Left ventricle myocardium inferior (tissue), 1 donor: ENCODE measurements around the gene VSIG8. TPM values are rescaled to one million over a fixed set of nuclear protein-coding genes. Genes with fewer than 3 reads are reported as not detected.

Source experiments
- DNase-seq: peaks from one replicate; pipeline ENCODE4 v3.0.0-alpha.2; 2020
- H3K27ac ChIP-seq: fragments of 200-600 bp; replicated peaks from 2 replicates; pipeline ENCODE4 v1.8.0; 2021
- H3K27me3 ChIP-seq: fragments of 200-600 bp; 2 replicates; pipeline ENCODE4 v1.8.0; 2021; ENCODE audit warnings: low read depth
- H3K36me3 ChIP-seq: fragments of 200-600 bp; 2 replicates; pipeline ENCODE4 v1.8.0; 2021
- H3K4me1 ChIP-seq: fragments of 200-600 bp; 2 replicates; pipeline ENCODE4 v1.8.0; 2021
- H3K4me3 ChIP-seq: fragments of 200-600 bp; 2 replicates; pipeline ENCODE4 v1.8.0; 2021; ENCODE audit warnings: mild to moderate bottlenecking, moderate library complexity
- H3K9me3 ChIP-seq: fragments of 200-600 bp; replicated peaks from 2 replicates; pipeline ENCODE4 v1.8.0; 2021
- CTCF ChIP-seq: fragments of 200-600 bp; IDR thresholded peaks from 2 replicates; pipeline ENCODE4 v1.8.0; 2021; ENCODE audit warnings: antibody characterized with exemption, mild to moderate bottlenecking, borderline replicate concordance
- intact Hi-C: fragments of 100-400 bp; cut with micrococcal nuclease; formaldehyde crosslinking; loops from one replicate; pipeline ENCODE4 v1.11.0; 2022
- total RNA-seq: library from RNA; stranded (reverse); fragmentation: NEBNext Ultra II Directional; extraction: Animal tissue kit (Norgen Biotek cat#: 25700); gene quantifications from one replicate; pipeline ENCODE4 v1.2.1, GENCODE V29; 2021
- donor health status: DM: no; HTN: yes; CAD: no; lungs with severe emphysema.

Gene VSIG8
- total RNA-seq, 1 donor from 2014 or later = not detected

- intact Hi-C loops = no loop called here
- Histone ChIP-seq H3K9me3 (no peaks in the 10 kb centered on the region), H3K27ac (no peak overlapping the region), H3K36me3 (no peaks in the 10 kb centered on the region), H3K4me1 (peaks cover 28% of the 10 kb centered on the region), H3K27me3 (no peaks in the 10 kb centered on the region), H3K4me3 (no peak overlapping the region)
- TF ChIP-seq CTCF = no peak
- DNase-seq = no peak
Measured at GRCh38 chr1:159856576-159856975, 5.9 kb downstream of the VSIG8 start.

- Histone ChIP-seq H3K27me3 (no peaks in the 10 kb centered on the region), H3K9me3 (no peaks in the 10 kb centered on the region), H3K27ac (peak overlapping the region; percentile 97), H3K36me3 (no peaks in the 10 kb centered on the region), H3K4me3 (peak overlapping the region; percentile 77), H3K4me1 (peaks cover 28% of the 10 kb centered on the region)
- no peak for TF ChIP-seq CTCF
- no peak for DNase-seq
- intact Hi-C loops = no loop called here
Measured at GRCh38 chr1:159855709-159856108, 6.7 kb downstream of the VSIG8 start.

GRCh38 chr1:159854693-159855192 is 7.7 kb downstream of the VSIG8 start:
- Histone ChIP-seq H3K4me1 (peaks cover 28% of the 10 kb centered on the region), H3K4me3 (peak overlapping the region; percentile 77), H3K27ac (peak overlapping the region; percentile 97), H3K36me3 (no peaks in the 10 kb centered on the region), H3K27me3 (no peaks in the 10 kb centered on the region), H3K9me3 (no peaks in the 10 kb centered on the region)
- peak; percentile 91 for DNase-seq
- intact Hi-C loops = no loop called here
- TF ChIP-seq CTCF = peak; percentile 39

GRCh38 chr1:159854116-159854692 is 8.3 kb downstream of the VSIG8 start:
- intact Hi-C loops = no loop called here
- Histone ChIP-seq H3K27ac (peak overlapping the region; percentile 97), H3K36me3 (no peaks in the 10 kb centered on the region), H3K4me3 (peak overlapping the region; percentile 77), H3K4me1 (peaks cover 28% of the 10 kb centered on the region), H3K27me3 (no peaks in the 10 kb centered on the region), H3K9me3 (no peaks in the 10 kb centered on the region)
- no peak for TF ChIP-seq CTCF
- peak; percentile 86 for DNase-seq

GRCh38 chr1:159853417-159854115 is 8.9 kb downstream of the VSIG8 start:
- Histone ChIP-seq H3K36me3 (no peaks in the 10 kb centered on the region), H3K4me1 (peaks cover 28% of the 10 kb centered on the region), H3K4me3 (peak overlapping the region; percentile 77), H3K9me3 (no peaks in the 10 kb centered on the region), H3K27me3 (no peaks in the 10 kb centered on the region), H3K27ac (peak overlapping the region; percentile 97)
- no peak for TF ChIP-seq CTCF
- intact Hi-C loops = no loop called here
- no peak for DNase-seq
